ENCODE results near the gene PAQR8.

Gene PAQR8

DNA sequence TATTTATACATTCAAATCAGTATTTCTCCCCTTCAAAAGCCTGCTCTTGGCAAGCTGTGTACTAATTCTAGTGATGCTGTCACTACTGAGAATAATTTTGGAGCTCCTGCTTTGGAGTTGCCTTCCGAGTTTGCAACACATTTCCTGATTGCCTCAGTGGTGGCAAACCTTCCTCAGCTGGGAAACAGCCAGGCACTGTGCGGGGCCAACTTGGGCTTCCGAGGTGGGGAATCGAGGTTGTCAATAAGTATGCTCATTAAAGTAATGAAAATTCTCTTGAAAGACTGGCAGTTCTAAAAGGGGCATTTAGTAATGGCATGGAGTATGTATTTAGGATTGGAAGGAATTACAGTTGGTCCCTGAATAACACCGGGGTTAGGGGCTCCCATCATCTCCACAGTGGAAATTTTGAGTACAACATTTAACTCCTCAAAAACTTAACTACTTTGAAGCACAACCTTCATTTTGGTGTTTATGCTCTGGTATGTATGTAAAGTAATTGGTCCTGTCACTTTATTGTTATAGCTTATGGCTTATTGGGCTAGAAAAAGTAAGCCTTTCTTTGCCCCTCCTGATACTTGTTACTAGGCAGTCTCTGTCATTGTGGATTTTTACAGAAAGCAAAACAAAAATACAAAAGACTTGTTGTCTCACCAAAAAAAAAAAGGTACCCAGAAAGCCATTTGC is 2.7 kb downstream of the PAQR8 start:
- 79 to 93% methylated on average over 3 to 4 of the region's 5 CpGs for WGBS, 2 experiments (ENCODE audit: insufficient coverage in 2 of 2)
- Histone ChIP-seq H3K36me3 (ENCODE audit: control insufficient read depth, insufficient read depth, low read length) (peaks cover 11% of the 10 kb centered on the region), H3K4me1 (ENCODE audit: control insufficient read depth, insufficient read depth, low read length, poor library complexity, severe bottlenecking) (peaks cover 11% of the 10 kb centered on the region), H3K4me3 (ENCODE audit: extremely low read depth, insufficient read depth, low read length, poor library complexity, severe bottlenecking) (no peak overlapping the region), H3K27ac (ENCODE audit: low read depth, low read length, severe bottlenecking) (no peak overlapping the region), H3K9me3 (ENCODE audit: control insufficient read depth, low read length) (no peaks in the 10 kb centered on the region)

DNA sequence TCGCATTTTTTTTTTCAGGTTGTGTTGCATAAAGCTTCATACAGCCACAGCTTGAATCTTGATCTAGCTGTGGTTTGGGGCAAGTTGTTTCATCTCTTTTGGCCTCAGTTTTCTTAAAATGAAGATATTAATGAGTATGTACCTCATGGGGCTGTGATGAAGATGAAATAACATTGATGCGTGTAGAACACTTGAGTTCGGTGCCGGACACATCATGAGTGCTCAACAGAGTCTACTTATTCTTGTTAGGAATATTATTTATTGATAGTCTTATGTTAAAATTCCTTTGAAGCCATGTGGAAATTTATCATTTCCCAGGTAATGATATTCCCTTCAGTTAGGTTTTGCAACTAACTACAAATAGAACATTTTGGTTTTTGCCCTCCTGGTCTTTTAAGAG is 3.4 kb downstream of the PAQR8 start:
- Histone ChIP-seq H3K4me3 (ENCODE audit: extremely low read depth, insufficient read depth, low read length, poor library complexity, severe bottlenecking) (no peak overlapping the region), H3K27ac (ENCODE audit: low read depth, low read length, severe bottlenecking) (no peak overlapping the region), H3K4me1 (ENCODE audit: control insufficient read depth, insufficient read depth, low read length, poor library complexity, severe bottlenecking) (peaks cover 11% of the 10 kb centered on the region), H3K36me3 (ENCODE audit: control insufficient read depth, insufficient read depth, low read length) (peaks cover 11% of the 10 kb centered on the region), H3K9me3 (ENCODE audit: control insufficient read depth, low read length) (no peaks in the 10 kb centered on the region)
- WGBS, 2 experiments (ENCODE audit: insufficient coverage in 2 of 2), result 80% methylated on average over 2 of the region's 4 CpGs; no CpG with 5 or more reads in 1 of the 2 experiments

DNA sequence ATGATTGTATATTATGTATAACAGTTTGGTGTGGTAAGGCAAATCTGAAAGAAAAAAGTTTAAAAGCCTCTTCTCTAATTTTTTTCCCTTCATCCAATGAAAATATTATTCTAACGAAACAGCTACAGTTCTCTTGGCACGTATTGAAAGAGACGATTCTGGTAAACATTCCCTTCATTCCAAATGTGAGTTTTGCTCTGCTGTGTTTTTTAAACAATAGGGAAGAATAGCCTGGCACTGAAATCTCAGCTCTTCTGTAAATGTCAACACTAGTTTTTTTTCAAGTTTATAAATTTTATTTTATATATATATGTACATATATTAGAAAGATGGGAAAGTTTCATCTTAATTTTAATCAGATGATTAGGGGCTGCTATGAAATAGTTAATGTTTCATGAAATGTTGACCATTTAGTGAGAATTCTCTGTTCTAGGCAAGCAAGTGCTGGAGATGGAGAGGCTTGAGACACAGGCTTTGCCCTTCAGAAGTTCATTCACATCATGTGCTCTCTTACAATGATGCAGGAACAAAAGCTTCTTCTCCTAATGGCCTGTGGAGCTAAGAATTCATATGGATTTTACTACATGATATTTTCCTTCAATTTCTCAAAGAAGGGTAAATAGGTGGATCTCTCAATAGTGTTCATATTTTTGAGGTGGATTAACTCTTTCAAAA is 4.1 kb downstream of the PAQR8 start:
- H3K9me3 ChIP-seq (ENCODE audit: control insufficient read depth, low read length), result no peaks in the 10 kb centered on the region
- H3K4me1 ChIP-seq (ENCODE audit: control insufficient read depth, insufficient read depth, low read length, poor library complexity, severe bottlenecking), result peaks cover 6% of the 10 kb centered on the region
- H3K36me3 ChIP-seq (ENCODE audit: control insufficient read depth, insufficient read depth, low read length), result peaks cover 11% of the 10 kb centered on the region
- 94% methylated on average over 3 of the region's 3 CpGs; no CpG with 5 or more reads in 1 of the 2 experiments for WGBS, 2 experiments (ENCODE audit: insufficient coverage in 2 of 2)
- H3K4me3 ChIP-seq (ENCODE audit: extremely low read depth, insufficient read depth, low read length, poor library complexity, severe bottlenecking), result no peak overlapping the region
- H3K27ac ChIP-seq (ENCODE audit: low read depth, low read length, severe bottlenecking), result no peak overlapping the region

DNA sequence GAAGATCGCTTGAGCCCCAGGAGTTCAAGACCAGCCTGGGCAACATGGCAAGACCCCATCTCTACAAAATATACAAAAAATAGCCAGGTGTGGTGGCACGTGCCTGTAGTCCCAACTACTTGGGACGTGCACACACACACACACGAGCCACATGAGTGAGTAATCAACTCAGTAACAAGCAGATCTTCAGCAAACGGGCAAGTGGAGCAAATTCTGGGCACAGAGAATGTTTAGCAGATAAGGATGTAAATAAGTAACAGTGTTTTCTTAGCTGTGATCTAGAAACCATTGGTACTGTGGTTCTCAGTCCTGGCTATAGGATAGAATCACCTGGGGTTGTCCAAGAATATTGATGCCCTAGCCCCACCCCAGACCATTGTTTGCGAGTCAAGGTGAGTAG is 6.1 kb downstream of the PAQR8 start:
- 95 to 97% methylated on average over 4 to 5 of the region's 6 CpGs for WGBS, 2 experiments (ENCODE audit: insufficient coverage in 2 of 2)
- Histone ChIP-seq H3K4me1 (ENCODE audit: control insufficient read depth, insufficient read depth, low read length, poor library complexity, severe bottlenecking) (no peaks in the 10 kb centered on the region), H3K4me3 (ENCODE audit: extremely low read depth, insufficient read depth, low read length, poor library complexity, severe bottlenecking) (no peak overlapping the region), H3K9me3 (ENCODE audit: control insufficient read depth, low read length) (no peaks in the 10 kb centered on the region), H3K36me3 (ENCODE audit: control insufficient read depth, insufficient read depth, low read length) (peaks cover 11% of the 10 kb centered on the region), H3K27ac (ENCODE audit: low read depth, low read length, severe bottlenecking) (no peak overlapping the region)

DNA sequence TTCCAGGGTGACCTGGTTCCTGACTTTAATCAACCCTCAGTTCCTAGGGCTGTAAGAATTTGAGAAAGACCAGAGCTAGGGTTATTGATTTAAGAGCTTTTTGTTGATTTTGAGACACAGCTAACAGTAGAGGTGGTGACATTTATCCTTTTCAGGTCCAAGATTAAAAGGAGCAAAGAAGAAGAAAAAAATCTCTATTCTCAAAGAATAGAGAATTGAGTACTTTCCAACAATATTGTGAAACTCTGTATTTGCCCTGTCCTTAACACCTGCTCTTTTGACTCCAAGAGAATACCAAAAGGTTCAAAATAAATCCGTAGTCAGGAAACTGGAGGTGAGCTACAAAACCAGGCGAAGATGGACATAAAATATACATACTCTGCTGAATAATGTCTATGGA is 7.3 kb downstream of the PAQR8 start:
- WGBS, 2 experiments (ENCODE audit: insufficient coverage in 2 of 2), result 100% methylated on average over 1 of the region's 2 CpGs; no CpG with 5 or more reads in 1 of the 2 experiments
- Histone ChIP-seq H3K9me3 (ENCODE audit: control insufficient read depth, low read length) (no peaks in the 10 kb centered on the region), H3K36me3 (ENCODE audit: control insufficient read depth, insufficient read depth, low read length) (peaks cover 11% of the 10 kb centered on the region), H3K4me1 (ENCODE audit: control insufficient read depth, insufficient read depth, low read length, poor library complexity, severe bottlenecking) (no peaks in the 10 kb centered on the region), H3K27ac (ENCODE audit: low read depth, low read length, severe bottlenecking) (no peak overlapping the region), H3K4me3 (ENCODE audit: extremely low read depth, insufficient read depth, low read length, poor library complexity, severe bottlenecking) (no peak overlapping the region)

DNA sequence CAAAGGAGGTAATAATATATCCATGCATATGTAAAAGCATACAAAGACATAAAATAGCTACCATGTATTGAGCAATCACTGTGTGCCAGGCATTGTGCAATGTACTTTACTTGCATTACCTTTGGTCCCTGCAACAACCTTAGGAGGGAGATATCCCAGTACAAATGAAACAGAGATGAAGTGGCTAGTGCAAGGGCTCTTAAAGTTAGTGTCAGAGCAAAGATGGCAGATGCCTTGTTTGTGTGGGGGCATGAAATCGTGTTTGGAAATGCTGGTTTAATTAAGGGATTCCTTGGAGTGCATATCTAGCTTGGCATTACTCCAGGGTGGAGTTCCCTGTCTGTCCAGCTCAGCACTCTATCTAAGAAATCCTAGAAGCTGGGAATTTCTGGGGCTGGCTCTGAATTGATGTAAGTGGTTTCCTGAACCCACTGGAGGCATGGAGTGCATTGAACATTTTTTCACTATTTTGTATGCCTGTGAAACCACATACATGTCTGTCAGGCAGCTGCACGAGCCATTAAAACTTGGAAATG is 9.8 kb downstream of the PAQR8 start:
- H3K4me3 ChIP-seq (ENCODE audit: extremely low read depth, insufficient read depth, low read length, poor library complexity, severe bottlenecking), result no peak overlapping the region
- 0 to 50% methylated on average over 1 to 2 of the region's 2 CpGs for WGBS, 2 experiments (ENCODE audit: insufficient coverage in 2 of 2)
- H3K27ac ChIP-seq (ENCODE audit: low read depth, low read length, severe bottlenecking), result no peak overlapping the region
- H3K4me1 ChIP-seq (ENCODE audit: control insufficient read depth, insufficient read depth, low read length, poor library complexity, severe bottlenecking), result no peaks in the 10 kb centered on the region
- H3K9me3 ChIP-seq (ENCODE audit: control insufficient read depth, low read length), result no peaks in the 10 kb centered on the region
- H3K36me3 ChIP-seq (ENCODE audit: control insufficient read depth, insufficient read depth, low read length), result peaks cover 11% of the 10 kb centered on the region

DNA sequence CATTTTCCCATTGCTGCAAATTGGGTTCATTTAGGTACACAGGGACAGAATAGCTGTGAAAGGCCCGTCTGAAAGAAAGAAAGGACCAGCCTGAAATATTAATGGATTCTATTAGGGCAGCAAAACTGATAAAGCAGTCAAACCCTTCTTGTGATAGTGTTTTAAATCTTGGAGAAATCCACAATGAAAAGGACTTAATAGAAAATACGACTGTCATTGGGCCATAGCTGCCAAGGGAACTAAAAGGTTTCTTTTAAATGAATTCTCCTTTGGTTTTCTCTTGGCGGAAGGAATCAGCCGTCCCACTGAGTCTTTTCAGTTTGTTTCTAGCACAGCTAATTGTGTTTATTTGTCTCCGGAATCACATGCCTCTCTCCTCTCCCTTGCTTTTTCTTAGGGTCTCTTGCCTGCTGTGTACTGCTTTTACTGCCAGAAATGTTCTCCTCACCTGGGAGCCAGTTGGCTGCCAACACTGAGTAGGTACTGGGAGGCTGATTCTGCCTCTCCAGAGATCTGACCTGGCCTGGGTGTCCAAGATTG is 11.3 kb downstream of the PAQR8 start:
- Histone ChIP-seq H3K4me1 (ENCODE audit: control insufficient read depth, insufficient read depth, low read length, poor library complexity, severe bottlenecking) (no peaks in the 10 kb centered on the region), H3K9me3 (ENCODE audit: control insufficient read depth, low read length) (no peaks in the 10 kb centered on the region), H3K27ac (ENCODE audit: low read depth, low read length, severe bottlenecking) (no peak overlapping the region), H3K36me3 (ENCODE audit: control insufficient read depth, insufficient read depth, low read length) (peaks cover under 1% of the 10 kb centered on the region), H3K4me3 (ENCODE audit: extremely low read depth, insufficient read depth, low read length, poor library complexity, severe bottlenecking) (no peak overlapping the region)
- 70 to 75% methylated on average over 3 to 5 of the region's 5 CpGs for WGBS, 2 experiments (ENCODE audit: insufficient coverage in 2 of 2)

DNA sequence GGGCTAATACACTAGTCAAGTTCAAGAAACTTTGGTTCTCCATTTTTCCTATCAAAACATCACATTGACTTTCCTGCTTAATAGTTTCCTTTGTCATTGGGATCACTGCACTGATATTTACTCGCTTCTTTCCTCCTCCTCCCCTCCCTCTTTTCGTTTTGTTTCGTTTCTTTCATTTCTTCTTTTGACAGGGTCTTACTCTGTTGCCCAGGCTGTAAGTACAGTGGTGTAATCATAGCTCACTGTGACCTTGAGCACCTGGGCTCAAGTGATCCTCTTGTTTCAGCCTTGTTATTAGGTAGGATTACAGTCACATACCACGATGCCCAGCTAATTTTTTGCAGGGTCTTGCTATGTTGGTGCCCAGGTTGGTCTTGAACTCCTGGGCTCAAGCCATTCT is 12.3 kb downstream of the PAQR8 start:
- WGBS, 2 experiments (ENCODE audit: insufficient coverage in 2 of 2), result 89% methylated on average over 2 of the region's 4 CpGs; no CpG with 5 or more reads in 1 of the 2 experiments
- H3K36me3 ChIP-seq (ENCODE audit: control insufficient read depth, insufficient read depth, low read length), result no peaks in the 10 kb centered on the region
- H3K4me1 ChIP-seq (ENCODE audit: control insufficient read depth, insufficient read depth, low read length, poor library complexity, severe bottlenecking), result no peaks in the 10 kb centered on the region

DNA sequence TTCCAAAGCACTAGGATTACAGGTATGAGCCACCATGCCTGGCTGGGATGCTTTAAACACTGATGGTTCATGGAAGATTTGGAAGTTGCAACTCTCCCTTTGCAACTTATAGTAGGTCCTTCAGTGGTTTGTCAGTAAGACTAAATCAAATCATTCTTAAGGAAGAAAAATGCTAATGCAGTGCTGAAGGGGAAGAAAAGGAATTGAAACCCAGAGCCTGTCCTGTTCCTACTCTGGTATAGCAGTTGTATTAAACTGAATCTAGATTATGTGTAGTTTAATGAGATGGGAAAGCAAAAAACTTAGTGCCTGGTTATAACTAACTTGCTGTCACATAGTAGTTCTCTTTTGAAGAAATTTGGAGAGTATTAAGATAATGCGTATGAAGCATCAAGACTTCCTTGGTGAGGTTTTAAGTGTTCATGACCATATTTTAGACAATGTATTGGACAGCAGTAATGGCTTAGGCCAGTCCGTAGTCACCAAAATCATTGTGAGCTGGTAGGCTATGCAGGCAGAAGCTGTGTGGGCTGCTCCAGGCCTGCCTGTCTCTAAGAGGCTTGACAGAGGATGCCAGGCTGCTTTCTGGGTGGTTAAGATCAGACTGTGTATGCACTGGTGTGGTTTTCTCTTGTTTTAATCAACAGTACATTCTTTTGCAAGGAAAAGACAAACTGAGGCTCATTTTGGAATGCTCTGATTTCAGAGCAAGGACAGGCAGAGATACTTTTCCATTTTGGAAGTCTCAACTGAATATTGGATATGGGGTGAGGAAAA is 14.0 kb downstream of the PAQR8 start:
- no peaks in the 10 kb centered on the region for H3K4me1 ChIP-seq (ENCODE audit: control insufficient read depth, insufficient read depth, low read length, poor library complexity, severe bottlenecking)
- 93 to 100% methylated on average over 2 of the region's 2 CpGs for WGBS, 2 experiments (ENCODE audit: insufficient coverage in 2 of 2)
- no peak overlapping the region for H3K4me3 ChIP-seq (ENCODE audit: extremely low read depth, insufficient read depth, low read length, poor library complexity, severe bottlenecking)
- no peaks in the 10 kb centered on the region for H3K36me3 ChIP-seq (ENCODE audit: control insufficient read depth, insufficient read depth, low read length)
- no peak overlapping the region for H3K27ac ChIP-seq (ENCODE audit: low read depth, low read length, severe bottlenecking)
- H3K9me3 ChIP-seq (ENCODE audit: control insufficient read depth, low read length), result no peaks in the 10 kb centered on the region

More for the DNA sequence above, 12.3 kb downstream of the PAQR8 start:
- Histone ChIP-seq H3K4me3 (ENCODE audit: extremely low read depth, insufficient read depth, low read length, poor library complexity, severe bottlenecking) (no peak overlapping the region), H3K27ac (ENCODE audit: low read depth, low read length, severe bottlenecking) (no peak overlapping the region), H3K9me3 (ENCODE audit: control insufficient read depth, low read length) (no peaks in the 10 kb centered on the region)

DNA sequence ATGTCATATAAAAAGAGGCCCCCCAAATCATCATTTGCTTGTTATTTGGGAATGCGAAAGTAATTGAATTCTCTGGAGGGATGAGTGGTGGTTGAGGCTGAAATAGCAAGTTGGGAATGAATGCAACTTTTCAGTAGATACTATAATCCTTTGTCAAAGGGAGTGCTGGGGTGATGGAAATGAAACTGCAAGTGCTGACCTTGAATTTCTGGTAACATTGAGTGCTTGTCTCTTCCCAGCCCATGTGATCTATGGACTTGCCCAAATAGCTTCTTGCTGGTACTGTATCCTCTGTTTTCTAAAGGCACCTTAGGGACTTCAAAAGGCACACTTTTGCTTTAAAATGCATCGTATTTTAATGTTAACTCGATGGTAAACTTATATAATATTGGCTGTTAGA is 14.8 kb downstream of the PAQR8 start:
- Histone ChIP-seq H3K27ac (ENCODE audit: low read depth, low read length, severe bottlenecking) (no peak overlapping the region), H3K4me3 (ENCODE audit: extremely low read depth, insufficient read depth, low read length, poor library complexity, severe bottlenecking) (no peak overlapping the region), H3K4me1 (ENCODE audit: control insufficient read depth, insufficient read depth, low read length, poor library complexity, severe bottlenecking) (no peaks in the 10 kb centered on the region), H3K36me3 (ENCODE audit: control insufficient read depth, insufficient read depth, low read length) (no peaks in the 10 kb centered on the region), H3K9me3 (ENCODE audit: control insufficient read depth, low read length) (no peaks in the 10 kb centered on the region)
- 100% methylated on average over 1 of the region's 3 CpGs; no CpG with 5 or more reads in 1 of the 2 experiments for WGBS, 2 experiments (ENCODE audit: insufficient coverage in 2 of 2)

Measured in mesodermal cell (in vitro differentiated cells).